ENCODE measurements around the gene GRB10.

GRB10 gene

DNA sequence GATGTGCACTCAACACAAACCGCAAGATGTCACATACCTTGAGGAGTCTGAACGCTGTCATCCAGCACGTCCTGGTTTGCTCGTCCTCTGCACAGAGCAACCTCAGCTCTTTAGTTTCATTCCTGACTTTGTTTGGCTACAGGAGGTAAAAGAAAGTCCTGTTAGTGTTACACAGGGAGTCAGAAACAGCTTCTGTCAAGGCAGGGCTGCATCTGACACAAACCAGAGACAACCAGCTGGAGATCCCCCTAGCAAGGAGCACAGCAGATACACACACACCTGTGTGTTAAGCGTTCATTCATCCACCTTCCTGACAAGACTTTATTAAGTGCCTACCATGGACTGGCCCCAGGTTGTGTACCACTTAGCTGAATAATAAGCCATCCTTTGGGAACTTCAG lies 170.0 kb downstream of the GRB10 start:
- no peak for DNase-seq (ENCODE audit: low read depth in 2 of 2)

DNA sequence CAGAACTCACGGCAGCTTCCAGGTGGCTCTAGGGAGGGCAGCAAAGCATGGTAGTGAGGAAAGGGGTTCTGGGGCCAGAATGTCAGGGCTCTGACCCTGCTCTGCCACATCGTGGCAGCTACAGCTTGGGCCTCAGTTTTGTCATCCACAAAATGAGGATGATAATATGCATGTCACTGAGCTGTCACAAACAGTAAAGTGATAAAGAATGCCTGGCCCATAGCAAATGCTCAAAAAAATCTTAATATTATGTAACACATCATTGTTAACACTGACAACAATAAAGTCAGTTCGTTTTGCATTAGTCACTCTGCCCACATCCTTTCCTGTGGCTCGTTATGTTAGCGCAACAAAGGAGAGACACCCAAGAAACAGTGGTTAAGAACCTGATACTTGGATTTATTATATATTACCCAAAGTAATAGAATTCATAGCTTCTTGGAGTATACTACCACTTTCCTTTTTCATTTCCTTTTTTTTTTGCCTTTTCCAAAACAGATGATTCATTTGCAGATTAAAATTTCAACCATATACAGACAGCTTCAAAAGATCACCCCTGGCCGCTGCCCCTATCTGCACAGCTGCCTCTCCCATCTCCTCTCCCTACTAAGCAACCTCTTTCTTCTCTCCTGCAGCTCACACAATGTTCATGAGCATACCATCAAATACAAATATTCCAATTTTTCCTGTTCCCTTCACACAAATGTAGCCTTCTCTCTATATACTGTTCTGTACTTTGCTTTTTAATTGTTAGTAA lies 172.0 kb downstream of the GRB10 start:
- no peak for DNase-seq (ENCODE audit: low read depth in 2 of 2)

DNA sequence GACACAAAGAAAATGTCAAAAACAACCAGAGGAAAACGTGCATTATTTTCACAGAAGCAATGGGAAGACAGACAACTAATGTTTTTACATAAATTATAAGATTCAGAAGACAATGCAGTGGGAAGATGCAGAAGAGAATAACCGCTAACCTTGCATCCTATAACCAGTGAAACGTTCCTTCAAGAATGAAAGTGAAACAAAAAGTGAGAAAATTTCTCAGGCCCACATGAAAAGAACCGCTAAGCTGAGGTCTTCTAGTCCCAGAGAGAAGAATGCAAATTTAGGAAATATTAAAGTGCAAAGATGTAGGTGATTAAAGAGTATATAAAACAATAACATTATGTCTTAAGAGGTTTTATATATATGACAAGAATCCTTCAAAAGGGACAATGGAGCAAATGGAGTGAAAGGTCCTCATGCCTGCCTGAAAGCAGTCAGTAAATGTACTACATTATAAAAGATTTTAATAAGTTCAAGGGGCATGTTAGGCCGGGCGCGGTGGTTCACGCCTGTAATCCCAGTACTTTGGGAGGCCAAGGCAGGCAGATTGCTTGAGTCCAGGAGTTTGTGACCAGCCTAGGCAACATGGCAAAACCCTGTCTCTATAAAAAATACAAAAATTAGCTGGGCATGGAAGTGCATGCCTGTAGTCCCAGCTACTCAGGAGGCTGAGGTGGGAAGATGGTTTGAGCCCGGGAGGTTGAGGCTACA lies 174.3 kb downstream of the GRB10 start:
- no peak for DNase-seq (ENCODE audit: low read depth in 2 of 2)

DNA sequence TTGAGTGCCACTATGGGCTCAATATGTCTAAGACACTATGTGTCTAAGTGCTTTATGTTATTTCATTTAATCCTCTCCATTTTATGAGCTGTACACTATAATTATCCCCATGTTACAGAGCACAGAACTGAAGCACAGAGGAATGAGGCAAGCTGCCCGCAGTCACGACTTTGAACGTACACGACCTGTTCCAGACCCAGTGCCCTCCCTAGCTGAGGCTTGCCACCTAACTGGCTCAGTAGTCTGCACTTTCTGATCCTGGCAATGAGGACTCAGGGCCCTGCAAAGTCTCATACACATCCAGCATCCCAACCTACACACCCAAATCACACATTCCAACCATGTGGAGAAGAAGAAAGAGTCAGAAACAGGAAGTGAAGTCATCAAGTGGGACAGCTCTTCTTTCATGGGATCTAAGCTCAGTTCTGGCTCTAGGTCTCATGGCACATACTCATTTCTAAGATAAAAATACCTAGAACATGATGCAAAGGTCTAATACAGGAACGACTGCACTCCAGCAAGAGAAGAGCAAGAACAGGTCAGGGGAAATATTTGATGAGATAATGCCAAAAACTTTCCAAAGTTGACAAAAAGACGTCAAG lies 175.1 kb downstream of the GRB10 start:
- DNase-seq (ENCODE audit: low read depth in 2 of 2), result no peak

DNA sequence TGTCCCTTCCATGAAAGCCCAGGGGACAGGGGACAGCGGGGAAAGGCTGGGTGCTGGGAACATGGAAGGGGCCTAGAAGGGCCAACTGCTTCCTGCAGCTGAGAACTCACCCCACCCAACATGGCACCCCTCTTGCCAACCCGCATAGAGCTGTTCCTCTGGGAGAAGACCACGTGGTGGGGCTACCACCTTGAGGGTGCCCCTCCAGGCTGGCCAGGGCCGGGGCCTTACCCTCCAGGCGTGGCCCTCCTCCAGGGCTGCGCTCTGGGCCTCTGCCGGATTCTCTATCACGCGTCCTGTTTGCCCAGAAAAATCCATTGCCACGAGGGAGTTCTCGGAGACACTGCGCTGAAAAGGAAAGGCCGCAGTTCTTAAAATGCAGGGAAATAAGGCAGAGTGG lies 177.6 kb downstream of the GRB10 start:
- no peak for DNase-seq (ENCODE audit: low read depth in 2 of 2)

DNA sequence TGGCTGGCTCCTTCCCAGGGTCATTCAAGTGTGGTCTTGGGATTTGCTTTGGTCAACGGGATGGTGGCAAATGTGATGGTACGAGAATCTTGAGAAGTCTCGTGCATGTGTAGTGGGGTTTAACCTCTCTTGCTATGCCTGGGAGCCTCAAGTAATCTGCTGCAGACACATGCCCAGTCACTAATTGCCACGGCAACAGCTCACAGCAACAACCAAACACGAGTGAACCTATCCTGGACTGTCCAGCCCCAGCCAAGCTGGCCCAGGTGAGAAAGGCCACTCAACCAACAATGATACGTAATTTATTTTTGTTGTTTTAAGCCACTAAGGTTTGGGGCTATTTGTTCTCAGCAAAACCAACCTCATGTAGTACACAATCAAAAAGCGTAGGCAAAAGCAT lies 179.4 kb downstream of the GRB10 start:
- DNase-seq (ENCODE audit: low read depth in 2 of 2), result no peak

DNA sequence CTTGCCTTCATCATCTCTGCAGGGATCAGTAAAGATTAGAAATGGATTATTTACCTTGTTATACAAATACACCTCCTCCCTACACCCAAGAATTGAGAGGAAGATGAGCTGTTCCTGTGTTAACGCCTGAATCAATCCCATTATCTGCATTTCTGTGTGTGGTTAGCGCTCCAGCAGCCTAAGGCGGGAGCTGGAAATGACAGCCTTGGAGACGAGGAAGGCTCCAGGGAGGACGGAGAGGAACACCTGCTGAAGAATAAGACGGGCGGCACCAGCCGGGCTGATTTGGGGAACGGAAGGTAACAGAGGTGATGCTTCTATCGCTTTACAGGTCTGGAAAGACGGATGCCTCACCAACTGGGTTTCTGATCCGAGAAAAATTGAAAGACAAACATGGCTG lies 183.3 kb downstream of the GRB10 start:
- DNase-seq (ENCODE audit: low read depth in 2 of 2), result no peak

DNA sequence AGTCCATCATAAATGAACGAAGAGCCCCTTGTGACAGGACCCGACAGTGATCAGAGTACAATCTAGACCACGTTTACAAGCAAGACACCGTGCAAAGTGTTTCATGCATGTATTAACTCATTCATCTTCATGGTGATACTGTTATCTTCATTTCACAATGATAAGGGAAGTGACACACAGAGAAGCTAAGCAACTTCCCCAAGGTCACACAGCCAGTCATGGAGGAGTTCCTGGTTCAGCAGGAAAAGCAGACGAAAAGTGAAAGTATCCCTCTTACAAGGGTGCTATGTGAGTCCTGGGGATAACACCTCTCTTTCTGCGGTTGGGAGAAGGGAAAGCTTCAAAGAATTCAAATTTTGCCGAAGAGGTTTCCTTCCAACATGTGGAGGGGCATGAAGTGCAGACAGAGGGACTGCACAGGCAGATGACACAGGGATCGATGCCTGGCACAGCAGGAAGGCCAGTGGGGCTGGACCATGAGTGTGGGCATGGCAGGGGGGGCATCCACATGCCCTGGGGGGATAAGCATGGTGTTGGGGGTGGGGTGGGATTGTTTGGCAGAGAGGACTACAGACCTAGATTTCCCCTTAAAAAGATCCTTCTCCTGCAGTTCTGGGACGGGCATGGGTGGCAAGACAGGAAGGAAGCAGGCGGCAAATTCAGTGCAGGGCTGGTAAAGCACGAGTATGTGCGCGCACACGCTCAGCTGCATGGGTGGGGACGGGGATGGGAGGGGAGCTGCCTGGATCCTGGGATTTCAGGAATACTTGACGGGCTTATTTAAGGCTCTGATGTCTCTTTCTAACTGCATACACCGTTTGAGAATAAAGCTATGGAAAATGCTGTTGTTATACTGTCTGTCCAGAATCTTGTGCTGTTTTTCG lies 184.0 kb downstream of the GRB10 start:
- DNase-seq (ENCODE audit: low read depth in 2 of 2), result no peak

DNA sequence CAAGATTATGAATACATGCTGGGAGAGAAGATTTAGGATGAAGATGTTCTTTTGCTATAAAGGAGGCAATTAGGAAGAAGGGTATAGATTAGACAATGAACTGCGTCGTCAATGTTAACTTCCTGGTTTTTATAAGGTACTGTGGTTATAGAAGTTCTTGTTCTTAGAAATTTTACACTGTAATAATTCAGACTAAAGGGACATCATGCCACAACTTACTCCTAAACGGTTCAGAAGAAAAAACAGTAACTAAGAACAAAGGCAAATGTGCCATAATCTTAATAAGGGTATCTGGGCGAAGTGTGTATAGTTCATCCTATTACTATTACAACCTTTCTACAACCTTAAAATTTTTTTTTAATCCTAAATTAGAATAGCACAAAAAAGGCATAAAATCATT lies 186.2 kb downstream of the GRB10 start:
- DNase-seq (ENCODE audit: low read depth in 2 of 2), result no peak

DNA sequence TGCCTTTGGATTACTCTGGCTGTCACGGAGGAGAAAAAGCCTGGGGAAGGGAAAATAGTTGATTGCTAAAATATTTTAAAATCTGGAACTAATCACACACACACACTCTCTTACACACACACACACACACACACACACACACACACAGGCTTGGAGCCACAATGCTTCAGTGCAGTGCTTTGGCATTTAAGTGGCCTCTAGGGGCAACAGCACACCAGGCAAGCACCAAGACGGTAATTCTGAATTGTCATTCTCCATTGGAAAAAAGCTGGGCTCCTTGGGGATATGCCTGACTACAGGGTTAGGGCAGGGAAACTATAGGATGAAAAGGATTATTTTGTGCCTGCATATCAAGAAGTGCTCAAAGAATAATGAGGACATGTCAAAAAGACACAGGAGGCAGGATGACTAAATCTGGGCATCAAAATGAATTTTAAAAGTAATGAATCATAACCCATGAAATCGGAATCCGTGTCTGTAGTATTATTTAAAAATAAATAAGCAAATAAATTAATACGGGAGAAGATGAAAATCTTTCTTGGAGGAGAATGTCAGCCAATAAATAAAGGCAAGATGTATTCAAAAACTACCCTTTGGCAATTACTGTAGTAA lies 187.1 kb downstream of the GRB10 start:
- no peak for DNase-seq (ENCODE audit: low read depth in 2 of 2)

DNA sequence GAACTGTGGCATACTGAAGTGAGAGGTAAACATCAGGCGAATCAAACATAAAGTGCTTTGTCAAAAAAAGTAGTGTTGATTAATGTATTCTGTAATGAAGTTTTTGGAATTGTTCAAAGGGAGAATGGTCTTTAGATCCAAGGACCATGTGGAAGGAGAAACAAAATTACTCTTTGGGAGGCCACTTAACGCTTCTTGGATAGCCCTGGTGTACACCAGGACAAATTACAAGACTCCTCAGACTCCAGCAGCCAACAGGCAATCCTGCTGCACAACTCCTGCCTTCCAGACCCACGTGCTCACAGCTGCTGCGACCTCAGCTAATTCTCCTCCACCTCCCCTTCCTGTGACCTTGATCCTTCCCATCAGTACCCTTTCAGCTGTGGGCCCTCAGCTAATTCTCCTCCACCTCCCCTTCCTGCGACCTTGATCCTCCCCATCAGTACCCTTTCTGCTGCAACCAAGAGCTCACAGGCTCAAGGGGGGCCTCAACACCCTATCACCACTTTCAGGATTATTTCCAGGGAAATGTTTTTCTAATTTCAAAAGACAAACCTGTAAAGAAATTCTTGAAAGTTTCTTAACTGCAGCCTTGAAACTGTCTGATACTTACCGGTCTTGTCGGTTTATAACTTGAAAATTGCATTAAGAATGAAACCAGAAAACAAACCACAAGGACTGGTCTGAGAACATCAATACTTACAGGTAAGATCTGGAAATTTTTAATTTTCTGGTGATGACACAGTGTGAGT lies 187.8 kb downstream of the GRB10 start:
- no peak for DNase-seq (ENCODE audit: low read depth in 2 of 2)

DNA sequence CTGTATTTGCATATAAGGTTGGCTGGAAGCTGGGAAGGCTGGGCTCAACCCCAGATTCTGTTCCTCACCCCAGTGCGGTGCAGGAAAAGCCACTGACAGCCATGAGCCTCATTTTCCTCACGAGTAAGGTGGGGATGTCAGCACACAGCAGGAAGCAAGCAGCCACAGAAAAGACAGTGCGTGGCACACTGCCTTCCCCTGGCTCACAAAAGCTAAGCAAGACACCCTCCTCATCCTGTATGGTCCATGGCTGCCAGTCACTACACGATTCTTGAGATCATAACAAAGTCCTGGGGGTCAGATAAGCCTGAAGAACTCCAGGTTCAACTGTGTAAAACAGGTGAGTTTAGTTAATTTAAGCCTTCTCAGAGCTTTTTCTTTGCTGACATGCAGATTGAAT lies 188.6 kb downstream of the GRB10 start:
- DNase-seq (ENCODE audit: low read depth in 2 of 2), result no peak

DNA sequence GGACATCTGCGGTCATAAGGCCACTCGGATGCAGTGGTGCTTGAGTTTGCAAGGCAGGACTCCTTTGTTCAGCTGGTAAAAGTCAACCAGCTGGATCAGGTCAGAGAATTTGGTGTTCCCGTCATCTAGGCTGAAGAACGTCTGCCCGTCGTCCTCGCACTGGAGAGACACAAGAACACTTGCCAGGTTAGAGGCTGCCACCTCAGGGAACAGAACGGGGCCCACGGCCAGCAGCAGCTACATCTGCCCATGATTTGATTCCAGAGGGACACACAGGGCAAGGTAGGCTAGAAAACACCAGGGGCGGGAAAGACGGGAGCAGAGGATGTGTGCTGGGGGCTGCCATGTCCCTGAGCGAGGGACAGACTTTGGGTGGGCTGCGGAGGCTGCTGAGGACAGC lies 189.8 kb downstream of the GRB10 start:
- no peak for DNase-seq (ENCODE audit: low read depth in 2 of 2)

DNA sequence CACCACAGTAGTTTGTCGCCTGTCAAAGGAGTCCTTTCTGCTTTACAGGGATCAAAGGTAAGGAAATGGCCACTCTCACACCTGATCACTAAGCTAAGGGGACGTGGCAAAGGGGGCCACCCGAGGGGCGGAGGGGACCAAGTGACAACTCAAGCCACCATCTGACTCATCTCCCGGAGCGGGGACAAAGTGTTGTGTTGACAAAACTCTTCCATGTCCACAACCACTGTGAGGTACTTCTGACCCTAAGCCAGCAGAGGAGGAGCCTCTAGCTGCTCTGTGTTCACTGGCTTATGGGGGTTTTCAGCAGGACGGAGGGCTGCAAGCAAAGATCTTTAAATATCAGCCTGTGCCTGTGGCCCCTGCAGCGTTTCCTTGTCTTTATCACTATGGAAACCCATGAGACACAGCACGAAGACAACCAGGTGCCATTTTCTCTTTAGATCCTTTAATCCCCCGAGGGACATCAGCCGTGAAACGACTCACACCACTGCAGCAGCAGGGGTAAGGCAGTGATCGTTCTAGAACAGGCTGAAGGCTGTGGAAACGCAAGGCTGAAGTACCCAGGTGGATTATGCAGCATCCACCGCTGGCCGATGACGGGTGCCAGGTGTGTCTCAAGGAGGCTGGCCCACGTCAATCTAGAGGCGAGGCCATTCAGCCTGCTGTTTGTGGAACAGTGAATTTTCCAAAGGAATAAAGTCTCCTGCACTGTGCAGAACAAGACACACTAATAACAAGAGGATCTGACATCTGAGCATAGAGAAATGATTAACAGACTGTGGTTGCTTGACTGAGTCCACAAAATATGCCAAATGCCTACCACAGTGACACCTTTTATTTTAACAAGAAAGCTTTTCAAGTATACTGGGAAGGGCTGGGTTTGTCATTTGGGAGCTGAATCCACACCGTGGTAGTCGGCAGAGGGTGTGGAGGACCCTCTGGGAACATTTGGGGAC lies 190.9 kb downstream of the GRB10 start:
- no peak for DNase-seq (ENCODE audit: low read depth in 2 of 2)

DNA sequence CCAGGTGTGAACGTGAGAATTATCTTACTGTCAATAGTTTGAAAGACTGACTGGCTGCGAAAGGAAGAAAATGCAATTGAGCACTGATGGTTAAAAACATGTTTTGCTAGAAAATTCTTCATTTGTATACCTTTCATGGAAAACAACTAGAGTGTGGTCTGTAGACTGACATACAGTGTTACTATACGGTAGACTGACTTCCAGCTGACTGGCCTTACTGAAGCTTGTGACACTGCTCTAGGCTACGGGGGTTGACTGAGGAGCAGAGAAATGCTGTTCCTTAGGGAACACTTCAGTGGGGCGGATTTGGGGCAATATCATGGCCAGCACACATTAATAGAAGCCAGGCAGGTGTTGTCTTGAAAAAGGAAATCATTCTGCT lies 191.6 kb downstream of the GRB10 start:
- DNase-seq (ENCODE audit: low read depth in 2 of 2), result no peak

DNA sequence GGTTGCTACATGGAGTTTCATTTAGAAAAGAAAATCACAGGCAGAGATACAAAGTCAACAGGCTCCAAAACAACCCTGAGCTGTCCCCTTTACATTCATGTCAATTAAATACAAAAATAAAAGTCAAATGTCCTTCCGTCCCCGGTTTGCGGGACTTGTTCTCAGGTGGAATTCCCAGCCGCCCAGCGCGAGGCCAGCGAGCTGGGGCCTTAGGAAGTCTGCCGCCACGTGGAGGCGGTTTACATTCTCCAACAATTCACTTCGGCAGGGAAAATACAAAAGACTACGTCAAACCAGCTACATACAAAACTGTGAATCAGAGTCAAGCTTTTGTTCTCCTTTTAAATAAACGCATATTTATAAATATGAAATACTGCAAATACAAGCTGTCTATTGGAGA lies 192.2 kb downstream of the GRB10 start:
- no peak for DNase-seq (ENCODE audit: low read depth in 2 of 2)

DNA sequence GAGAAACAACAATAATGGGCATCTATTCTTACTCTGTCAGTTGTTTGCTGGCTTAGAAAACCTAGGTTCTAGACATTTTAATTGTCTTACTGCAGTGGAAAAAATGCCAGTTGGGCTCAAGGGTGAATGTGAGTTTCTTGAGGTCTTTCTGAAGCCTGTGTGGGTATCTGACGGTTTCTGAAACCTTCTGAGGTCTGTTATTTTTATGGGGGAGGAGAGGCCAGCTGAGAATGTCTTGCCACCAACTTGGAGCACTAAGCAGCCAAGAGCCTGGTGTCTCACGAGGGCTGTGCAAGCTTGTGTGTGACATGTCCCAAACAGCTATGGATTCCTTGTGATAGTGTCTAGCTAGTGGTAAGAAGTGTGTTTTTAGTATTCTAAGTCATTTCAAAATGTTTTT lies 193.3 kb downstream of the GRB10 start:
- no peak for DNase-seq (ENCODE audit: low read depth in 2 of 2)

DNA sequence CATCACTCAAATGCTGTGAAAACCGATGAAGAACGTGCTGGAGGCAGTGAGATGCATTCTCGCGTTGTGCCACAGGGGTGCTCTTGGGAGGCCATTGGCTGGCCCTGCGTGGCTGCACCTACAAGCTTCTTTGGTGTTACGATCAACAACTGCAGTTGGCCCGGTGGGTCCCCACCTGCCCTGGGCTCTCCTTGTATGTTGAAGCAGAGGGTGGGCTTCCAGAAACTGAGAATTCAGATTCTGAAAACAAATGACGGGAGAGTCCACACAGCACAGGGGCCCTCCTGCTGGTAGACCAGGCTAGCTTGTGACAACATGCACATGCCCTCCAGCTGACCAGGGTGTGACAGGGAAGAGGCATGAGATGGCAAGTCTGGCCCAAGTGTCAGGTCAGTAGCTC lies 193.8 kb downstream of the GRB10 start:
- no peak for DNase-seq (ENCODE audit: low read depth in 2 of 2)

DNA sequence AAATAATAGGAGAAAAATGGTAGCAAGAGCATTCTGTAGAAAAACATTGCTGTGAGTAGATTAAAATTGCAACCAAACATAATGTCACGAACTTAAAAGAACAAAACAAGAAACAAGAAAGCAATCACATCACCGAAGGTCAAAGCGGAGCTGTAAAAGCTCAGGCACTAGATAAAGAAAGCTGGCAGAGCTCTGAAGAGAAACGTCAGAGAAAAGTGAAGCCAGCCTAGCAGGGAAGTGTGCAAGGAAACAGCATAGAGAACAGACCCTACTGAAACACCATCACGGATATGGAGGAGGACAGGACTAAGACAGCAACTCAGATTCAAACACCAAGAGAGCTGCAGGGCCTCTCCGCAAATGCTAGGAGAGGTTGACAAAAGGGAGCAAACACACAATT lies 195.0 kb downstream of the GRB10 start:
- DNase-seq (ENCODE audit: low read depth in 2 of 2), result no peak

All from stimulated activated CD4-positive, alpha-beta T cell treated with anti-CD3 and anti-CD28 coated beads, Interleukin-4, amount 100 ng/mL, for 48 hours (primary cell).